Posterior cingulate gyrus (tissue), 11 donors: ENCODE data around the gene SNX25.
"Not testable (repeated sequence)": the region's sequence is repeated elsewhere in the genome, so short reads cannot be mapped to it uniquely, and the experiment has no call there.

ENCODE experiments used
- DNase-seq, 10 donors: peaks; one replicate each; pipeline versions ENCODE4 v3.0.0 to v3.0.0-alpha.2; 2020 to 2021; ENCODE audit warnings: mixed read lengths in 3 of 10
- intact Hi-C: fragments of 100-400 bp; cut with DNase I; formaldehyde crosslinking; loops from one replicate; pipeline ENCODE4 v1.15.1; 2023

The SNX25 gene

DNA sequence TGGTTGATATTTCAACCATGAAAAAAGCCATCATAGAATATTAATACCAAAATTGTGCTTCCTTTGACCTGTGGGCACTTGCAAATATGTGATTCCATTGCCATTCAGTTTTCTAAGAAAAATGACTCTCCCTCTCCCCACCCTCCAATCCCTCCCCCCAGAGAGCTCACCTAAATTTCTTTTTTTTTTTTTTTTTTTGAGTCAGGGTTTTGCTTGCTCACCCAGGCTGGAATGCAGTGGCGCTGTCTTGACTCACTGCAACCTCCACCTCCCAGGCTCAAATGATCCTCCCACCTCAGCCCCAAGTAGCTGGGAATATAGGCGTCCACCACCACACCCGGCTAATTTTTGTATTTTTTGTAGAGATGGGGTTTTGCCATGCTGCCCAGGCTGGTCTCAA lies 47.0 kb downstream of the SNX25 start:
- intact Hi-C loops = no loop called here
- DNase-seq = no peak

DNA sequence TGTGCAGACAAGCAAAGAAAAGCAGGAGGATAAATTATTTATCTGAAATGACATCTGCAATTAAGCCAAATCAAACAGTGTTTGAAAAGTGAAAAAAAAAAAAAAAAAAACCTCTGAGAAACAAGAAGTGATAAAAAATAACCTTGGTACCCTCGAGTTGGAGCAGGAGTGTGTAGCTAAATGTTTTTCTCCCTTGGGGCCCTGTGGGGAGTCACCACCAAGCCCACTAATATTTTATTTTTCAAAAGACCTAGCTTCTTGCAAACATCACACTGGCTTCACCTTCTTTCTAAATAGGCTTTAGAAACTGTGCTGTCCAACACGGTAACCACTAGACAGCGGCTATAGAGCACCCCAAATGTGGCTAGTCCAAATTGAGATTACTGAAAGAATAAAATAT lies 47.7 kb downstream of the SNX25 start:
- DNase-seq = no peak
- intact Hi-C loops = no loop called here

DNA sequence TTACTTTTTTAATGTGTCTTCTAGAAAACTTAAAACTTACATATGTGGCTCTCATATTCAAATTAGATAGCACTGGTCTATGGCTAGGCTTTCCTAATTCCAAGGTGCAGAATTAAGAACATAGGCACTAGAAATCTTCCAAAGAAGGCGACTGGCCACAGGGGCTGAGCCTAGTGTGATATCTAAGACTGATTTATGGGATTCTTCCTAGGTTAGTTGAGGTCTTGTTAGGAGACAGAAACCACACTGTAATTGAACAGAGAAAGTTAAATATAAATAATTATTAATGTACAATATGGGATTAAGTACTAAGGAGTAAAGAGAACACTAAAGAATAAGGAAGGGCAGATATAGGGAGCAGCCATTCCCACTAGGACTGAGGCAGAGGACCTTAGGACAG lies 48.3 kb downstream of the SNX25 start:
- no peak for DNase-seq
- intact Hi-C loops = no loop called here

DNA sequence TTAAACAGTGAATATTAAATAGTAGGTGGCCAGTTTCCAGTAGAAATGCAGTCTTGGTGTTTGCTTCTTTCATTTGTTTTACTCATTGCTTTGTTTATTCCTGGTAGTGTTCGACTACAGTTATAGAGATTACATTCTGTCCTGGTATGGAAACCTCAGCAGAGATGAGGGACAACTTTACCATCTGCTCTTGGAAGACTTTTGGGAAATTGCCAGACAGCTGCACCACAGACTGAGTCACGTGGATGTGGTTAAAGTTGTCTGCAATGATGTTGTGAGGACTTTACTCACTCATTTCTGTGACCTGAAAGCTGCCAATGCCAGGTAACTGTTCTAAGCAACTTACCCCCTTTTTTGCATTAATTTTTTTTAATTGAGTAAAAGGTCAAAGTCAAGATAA lies 49.3 kb downstream of the SNX25 start:
- intact Hi-C loops, DNase-seq: not testable (repeated sequence)

DNA sequence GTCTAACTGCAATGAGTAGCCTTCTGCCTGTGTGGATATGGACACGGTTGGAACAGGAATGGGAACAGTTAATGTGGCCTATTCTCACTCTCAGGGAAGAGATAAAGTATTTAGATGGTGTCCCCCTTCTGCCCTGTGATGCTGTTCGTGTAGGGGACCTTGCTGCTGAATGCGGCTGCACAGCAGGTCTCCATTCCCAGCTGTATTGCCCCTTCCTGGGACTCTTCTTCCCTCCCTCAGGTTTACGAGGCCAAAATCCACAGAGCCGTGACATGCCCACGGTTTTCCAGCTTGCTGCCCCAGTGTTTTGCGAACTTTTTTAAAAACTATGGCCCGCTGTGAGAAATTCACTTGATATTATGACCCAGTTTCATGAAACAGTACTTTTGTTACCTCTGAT lies 50.3 kb downstream of the SNX25 start:
- intact Hi-C loops = no loop called here

DNA sequence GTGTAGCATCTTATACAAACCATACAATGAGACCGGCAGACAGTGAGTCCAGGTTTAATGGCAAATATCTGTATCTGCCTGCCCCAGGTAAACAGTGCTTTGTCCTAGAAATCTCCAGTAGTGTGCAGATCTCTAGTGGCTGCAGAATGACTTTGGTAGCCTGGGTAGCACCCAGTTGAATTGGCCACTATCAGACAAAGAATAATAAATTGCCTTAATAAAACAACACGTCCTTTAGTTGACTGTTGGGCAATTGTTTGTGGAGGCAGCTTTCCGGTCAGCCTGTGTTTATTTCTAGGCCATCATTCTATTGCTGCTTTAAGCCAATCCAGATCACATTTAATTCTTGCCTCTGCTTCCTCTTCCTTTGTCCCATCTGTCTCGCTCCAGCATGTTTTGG lies 52.5 kb downstream of the SNX25 start:
- no peak for DNase-seq
- intact Hi-C loops = no loop called here

More for the DNA sequence above, 50.3 kb downstream of the SNX25 start:
- no peak for DNase-seq

DNA sequence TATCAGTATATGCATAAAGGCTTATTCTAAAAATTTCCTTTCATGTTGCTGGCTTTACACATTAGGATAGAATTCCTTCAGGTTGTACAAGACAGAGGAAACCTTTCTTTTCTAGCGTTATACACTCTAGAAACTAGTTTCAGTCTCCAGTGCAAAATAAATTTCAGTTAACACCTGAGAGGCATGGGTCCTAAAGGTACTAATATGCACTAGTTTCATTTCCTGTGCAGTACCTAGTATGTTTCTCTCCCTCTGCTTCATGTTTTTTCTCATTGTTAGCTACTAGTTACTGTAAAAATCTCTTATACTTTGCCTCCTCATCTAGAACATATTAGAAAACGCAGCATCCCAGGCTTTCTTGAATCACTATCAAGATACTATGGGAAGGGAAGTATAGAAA lies 54.0 kb downstream of the SNX25 start:
- DNase-seq = no peak
- intact Hi-C loops = no loop called here

DNA sequence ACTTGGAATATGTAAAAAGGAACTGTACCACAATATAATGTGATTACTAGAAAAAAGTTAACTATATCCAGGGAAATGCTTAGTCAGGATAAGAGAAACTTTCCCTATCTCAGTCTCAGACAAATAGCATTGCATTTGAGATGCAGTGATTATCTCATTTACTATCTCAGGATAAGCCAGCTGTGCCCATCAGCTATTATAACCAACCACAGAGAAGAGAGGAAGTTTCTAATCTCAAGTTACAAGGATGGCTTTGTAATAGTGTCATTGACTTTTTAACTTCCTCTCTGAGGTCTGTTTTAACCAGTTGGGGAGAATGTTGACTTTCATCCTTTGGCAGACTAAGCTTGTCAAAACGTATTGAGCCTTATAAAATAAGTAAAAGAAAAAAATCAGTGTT lies 56.5 kb downstream of the SNX25 start:
- intact Hi-C loops = no loop called here
- no peak for DNase-seq

DNA sequence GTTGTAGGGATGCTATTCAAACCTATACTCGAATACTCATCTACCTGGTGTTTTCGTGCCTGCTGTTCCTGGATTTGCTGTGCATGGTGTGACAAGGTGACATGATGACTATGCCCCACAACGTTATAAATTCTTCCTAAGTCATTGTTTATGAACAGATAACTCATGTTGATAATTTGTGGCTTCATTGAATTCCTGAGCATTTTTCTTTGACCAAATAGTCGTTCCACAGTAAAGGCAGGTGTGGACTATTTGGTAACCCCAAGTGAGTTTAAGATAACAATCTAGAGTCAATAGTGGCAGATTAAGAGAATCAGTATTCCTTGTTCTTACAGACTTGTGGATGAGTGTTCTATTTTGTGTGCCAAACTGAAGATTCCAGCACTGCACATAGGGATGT lies 59.9 kb downstream of the SNX25 start:
- DNase-seq = no peak
- intact Hi-C loops = no loop called here

DNA sequence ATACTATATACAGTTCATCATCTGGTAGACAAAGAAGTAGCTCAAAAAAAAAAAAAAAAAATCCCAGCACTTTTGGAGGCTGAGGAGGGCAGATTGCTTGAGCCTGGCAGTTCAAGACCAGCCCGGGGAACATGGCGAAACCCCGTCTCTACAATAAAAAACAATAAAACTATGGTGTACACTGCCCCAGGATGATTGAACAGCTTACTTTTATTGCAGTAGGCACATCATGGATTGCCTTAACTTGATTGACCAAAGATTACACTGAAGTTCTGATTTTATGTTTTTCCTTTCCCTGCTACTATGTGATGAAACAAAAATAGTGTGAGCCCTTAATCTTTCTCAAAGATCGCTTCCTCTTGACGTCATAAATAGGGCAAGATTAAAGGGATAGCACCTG lies 60.6 kb downstream of the SNX25 start:
- DNase-seq = no peak
- intact Hi-C loops = no loop called here

DNA sequence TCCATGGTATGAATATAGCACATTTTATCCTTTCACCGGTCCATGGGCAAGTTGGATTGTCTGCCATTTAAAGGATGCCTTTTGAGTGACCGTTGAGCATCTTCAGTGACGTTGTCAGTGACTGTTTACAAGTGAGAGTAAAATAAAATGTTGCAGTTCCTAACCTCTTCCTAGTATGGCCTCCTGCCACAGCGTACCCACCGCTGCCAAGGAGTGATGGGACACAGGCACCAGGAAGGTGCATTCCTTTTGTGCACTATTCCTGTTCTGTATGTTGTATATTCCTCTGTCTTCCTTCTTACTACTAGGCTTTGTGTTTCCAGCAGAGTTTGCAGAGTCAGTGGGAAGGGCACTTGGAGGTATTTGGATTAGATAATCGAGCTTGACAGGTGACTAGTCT lies 61.5 kb downstream of the SNX25 start:
- no peak for DNase-seq
- intact Hi-C loops = no loop called here

DNA sequence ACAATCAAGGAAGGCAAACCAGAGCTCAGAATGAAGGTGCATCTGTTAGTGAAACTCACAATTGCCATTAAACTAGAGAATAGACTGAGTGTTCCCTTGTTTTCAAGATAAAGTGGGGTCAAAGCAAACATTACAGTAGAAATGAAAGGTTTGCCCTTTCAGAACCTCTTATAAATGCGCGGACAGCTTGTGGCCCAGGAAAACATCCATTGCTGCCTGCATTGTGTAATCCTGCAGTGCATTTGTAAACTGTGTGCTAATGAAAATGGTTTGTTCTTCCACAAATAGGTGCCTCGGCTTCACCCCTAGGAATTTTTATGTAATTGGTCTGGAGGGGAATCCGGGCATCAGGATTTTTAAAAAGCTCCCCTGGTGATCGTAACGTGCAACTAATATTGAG lies 62.8 kb downstream of the SNX25 start:
- no peak for DNase-seq
- intact Hi-C loops = no loop called here

DNA sequence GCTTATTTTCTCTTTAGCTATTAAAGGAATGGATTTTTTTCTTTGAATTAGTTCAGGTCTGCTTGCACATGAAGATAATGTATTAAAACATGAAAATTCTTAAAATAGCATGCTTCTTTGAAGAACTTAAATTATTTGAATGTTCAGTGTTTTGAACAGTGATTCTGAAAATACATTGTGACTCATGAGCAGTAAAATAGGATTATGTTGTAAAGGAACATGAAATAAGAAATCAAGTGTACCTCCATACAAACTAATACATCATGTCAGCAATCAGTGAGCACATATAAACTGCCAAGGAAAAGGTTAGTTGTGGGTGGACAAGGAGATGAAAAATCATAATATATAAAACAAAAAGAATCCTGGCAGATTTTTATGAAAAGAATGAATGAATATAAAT lies 66.1 kb downstream of the SNX25 start:
- intact Hi-C loops = no loop called here
- DNase-seq = no peak

DNA sequence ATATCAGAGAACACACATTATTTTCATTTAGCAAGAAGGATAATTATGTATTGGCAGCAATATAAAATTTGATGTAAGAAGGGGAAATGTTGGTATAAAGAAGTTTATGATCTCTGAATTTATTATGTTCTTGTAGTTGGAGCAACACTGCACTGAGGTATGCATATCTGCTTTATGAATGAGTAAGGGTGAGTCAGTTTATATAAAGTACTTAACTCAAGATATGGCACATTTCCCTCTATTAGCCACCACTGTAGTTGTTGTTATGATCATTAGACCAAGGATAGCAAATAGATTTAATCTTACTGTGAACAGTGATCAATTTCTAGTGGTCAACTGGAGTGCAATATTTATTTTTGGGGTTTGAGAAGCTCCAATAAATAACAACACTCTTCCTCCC lies 66.6 kb downstream of the SNX25 start:
- no peak for DNase-seq
- intact Hi-C loops = no loop called here

DNA sequence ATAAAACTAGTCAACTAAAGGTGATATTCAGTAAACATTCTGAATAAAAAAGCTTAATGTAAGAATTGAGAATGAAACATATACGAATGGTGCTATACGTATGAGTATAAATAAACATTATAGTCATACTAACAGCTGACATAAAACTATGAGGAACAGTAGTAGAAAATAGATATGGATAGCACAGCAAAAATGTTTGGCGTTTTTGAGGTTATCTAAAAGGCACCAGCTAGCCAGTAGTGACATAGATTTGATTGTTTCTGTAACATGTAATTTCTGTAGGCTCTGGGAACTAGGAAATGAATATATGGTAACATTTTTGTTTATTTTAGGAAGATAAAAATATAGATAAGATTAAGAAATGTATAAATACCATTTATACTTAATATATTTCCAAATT lies 69.3 kb downstream of the SNX25 start:
- DNase-seq = no peak
- intact Hi-C loops = no loop called here

DNA sequence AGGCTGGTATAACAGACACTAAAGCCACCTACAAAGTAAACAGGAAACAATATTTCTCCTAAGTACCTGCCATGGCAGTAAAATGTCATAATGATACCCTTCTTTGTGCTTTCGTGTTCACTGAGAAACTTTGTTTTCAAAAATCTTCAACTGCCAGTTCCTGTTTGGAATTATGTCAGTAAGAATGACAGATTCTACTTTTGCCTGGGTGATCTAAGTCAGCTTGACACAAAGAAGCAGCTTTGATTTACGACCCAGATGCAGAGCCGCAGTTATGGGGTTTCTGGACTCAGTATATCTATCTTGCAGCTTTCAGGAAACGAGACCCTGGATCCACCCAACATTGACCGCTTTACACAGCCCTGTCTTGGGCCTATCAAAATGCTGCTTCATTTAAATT lies 71.2 kb downstream of the SNX25 start:
- intact Hi-C loops = no loop called here

DNA sequence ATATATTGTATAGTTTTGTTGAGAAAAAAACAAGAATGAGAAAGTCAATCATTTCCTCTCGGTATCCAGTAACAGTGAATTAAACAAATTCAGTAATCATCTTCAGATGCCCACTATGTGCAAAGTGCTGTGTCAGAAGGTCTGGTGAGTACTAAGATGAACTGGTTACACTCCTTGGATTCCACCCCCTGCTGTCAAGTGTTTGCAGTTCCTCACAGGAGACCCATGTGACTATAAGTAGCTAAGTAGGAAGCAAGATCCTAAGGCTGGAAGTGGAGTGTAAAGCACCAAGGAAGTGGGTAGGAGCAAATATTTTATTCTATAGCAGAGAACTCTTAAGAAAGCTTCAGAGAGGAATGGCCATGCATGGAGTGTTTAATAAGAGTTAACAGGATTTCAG lies 73.6 kb downstream of the SNX25 start:
- intact Hi-C loops = no loop called here
- no peak for DNase-seq

More for the DNA sequence above, 71.2 kb downstream of the SNX25 start:
- no peak for DNase-seq

DNA sequence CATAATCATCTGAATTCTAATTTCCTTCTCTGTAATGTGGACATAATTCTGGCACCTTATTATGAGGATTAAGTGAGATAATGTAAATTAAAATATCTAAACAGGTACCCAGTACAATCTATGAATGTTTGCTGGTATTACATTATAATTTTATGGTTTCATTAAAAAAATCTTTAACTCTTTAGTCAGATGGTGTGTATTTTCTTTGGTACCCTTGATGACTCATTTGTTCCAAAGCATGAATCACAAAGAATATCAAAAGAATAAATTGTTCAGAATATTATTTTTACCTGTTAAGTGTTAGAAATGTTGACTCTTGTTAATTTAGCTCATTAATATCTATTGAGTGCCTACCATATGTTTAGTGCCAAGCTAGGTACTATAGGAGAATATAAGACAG lies 74.3 kb downstream of the SNX25 start:
- no peak for DNase-seq
- intact Hi-C loops = no loop called here

DNA sequence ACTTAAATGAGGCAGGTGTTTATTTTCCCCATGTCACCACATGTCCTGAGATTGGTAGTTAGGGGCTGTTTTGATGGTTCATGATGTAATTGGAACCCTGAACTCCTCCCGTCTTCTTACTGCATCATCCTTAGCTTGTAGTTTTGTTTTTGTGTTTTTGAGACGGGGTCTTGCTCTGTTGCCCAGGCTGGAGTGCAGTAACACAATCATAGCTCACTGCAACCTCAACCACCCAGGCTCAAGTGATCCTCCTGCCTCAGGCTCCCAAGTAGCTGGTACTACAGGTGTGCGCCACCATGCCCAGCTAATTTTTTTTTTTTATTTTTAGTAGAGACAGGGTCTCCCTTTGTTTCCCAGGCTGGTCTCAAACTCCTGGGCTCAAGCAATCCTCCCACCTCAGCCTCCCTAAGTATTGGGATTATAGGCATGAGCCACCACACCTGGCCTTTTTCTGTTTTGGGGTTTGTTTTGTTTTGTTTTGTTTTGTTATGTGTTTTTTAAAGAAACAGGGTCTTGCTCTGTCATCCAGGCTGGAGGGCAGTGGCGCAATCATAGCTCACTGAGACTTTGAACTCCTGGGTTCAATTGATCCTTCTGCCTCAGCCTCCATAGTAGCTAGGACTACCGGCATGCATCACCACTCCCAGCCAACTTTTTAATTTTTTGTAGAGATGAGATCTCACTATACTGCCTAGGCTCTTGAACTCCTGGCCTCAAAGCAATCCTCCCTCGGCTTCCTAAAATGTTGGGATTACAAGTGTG lies 76.4 kb downstream of the SNX25 start:
- DNase-seq = no peak
- intact Hi-C loops = no loop called here

DNA sequence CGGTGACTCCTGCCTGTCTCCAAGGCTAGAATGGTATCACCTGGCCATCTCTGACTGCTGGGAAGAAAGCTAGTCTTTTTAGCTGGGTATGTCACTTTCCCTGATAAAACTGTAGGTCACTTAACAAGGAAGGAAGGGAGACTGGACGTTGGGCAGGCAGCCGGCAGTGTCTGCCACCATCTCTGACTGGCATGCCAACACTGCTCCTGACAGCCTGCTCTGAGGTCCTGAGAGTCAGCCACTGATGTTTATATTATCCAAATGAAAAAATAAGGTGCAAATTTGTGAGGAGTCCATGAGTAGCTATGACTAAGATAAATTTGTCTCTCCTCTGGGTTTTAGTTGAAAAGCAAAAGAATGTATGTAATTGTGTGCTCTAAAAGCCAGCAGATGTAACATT lies 77.2 kb downstream of the SNX25 start:
- intact Hi-C loops = no loop called here
- DNase-seq = no peak

DNA sequence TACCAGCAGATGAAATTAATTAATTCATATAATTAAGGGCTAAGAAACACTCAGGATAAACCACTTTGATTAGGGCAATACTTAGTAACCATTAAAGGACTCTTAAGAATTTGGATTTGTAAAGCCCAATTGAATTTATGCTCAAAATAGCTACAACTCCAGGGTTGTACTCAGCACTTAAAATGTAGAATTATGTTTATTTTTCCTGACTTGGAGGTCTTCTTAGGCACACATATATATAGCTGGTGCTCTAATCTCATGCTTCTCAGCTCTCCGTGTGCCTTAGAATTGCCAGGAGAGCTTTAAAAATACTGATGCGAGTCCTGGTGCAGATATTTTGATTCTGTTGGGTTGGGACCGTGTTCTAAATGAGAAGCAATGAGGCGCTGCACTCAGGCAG lies 77.6 kb downstream of the SNX25 start:
- intact Hi-C loops = no loop called here
- no peak for DNase-seq

DNA sequence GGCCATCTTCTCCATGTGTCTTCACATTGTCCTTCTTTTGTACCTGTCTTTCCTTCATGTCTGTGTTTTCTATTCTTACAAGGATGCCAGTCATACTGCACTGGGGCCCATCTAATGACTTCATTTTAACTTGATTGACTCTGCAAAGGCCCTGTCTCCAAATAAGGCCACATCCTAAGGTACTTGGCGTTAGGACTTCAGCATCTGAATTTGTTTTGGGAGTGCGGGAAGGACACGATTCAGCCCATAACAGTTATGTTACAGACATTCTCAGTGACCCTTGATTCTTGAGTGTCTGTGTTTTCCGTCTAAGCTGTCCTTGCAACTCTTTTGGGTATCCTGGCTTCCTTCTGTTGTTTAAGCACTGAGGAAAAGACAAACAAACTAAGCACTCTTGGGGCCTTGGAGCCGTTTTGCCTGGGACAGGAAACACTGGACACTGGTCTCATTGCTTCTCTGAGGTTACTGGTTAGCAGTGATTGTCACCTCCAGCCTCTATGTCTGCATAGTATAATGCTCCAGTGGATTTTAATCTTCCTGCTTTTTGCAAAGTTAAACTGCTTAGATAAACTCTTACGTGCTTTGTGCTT lies 80.7 kb downstream of the SNX25 start:
- DNase-seq = no peak
- intact Hi-C loops = no loop called here

DNA sequence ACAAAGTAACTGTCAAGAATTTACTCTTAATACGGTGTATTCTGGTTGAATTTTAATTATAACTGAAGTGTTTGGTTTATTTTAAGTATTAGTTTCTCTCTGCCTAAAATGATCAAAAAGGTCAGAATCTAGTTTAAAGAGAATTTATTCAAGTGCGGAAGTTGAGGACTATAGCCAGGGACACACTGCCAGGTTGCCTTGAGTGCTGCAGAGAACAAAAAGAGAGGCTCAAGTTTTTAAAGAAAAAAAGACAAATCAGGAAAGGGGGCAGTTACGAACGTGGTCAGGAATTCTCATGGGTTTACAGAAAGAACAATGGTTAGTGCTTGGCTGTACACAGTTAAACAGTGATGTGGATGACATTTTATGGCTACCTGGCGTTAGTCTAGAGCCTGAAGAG lies 81.3 kb downstream of the SNX25 start:
- DNase-seq = no peak
- intact Hi-C loops = no loop called here
